ENCODE data around the gene CHTF18. TPM values are rescaled to one million over a fixed set of nuclear protein-coding genes. Genes with fewer than 3 reads are reported as not detected.

The CHTF18 gene
- total and polyA plus RNA-seq, 4 donors, result 7.5 to 17.4 (median 14.9) TPM

DNA sequence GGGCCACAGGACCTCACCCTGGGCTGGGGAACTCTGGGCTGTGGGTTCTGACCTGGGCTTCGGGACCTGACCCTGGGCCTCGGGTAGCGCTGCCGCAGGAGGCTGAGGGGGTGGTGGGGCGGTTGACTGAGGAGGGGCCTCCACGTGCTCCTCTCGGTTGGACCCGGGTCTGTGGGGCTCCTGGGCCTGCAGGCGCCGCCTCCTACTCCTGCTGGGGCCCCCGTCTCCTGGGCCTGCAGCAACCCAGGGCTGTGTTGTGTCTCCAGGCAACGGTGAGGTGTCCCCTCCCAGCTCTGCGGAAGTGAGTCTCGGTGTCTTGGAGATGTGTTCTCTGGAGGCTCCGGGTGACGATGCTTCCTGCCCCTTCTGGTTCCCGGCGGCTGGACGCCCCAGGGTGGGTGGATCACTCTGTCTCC is 53.6 kb downstream of the CHTF18 start:
- H3K4me1 ChIP-seq (ENCODE audit: control insufficient read depth in 5 of 5, insufficient read depth in 5 of 5, low read length in 5 of 5), result no peaks in the 10 kb centered on the region
- no peak for TF ChIP-seq CTCF (IDR thresholded peaks at IDR 0.05; ENCODE audit: control extremely low read depth, extremely low read depth)
- H3K27ac ChIP-seq (ENCODE audit: low read depth in 1 of 2, low read length in 1 of 2), result no peak overlapping the region
- H3K36me3 ChIP-seq (ENCODE audit: control insufficient read depth in 4 of 4, insufficient read depth in 4 of 4, low read length in 4 of 4), result no peaks in the 10 kb centered on the region
- no peak for ATAC-seq (ENCODE audit: insufficient read depth, low FRiP score)
- no peaks in the 10 kb centered on the region for H3K27me3 ChIP-seq (ENCODE audit: control insufficient read depth in 3 of 3, insufficient read depth in 3 of 3, low read length in 2 of 3)
- H3K9me3 ChIP-seq (ENCODE audit: control insufficient read depth in 4 of 4, insufficient read depth in 3 of 4, low read length in 3 of 4), result no peaks in the 10 kb centered on the region
- no peak overlapping the region for H3K9ac ChIP-seq (ENCODE audit: insufficient read depth in 1 of 2, low read length in 2 of 2)
- peak; percentile 66 to 74 (median 68) for DNase-seq
- WGBS, 2 donors, result 51 to 70% methylated on average over 19 of the region's 19 CpGs
- no peak overlapping the region for H3K4me3 ChIP-seq

- Histone ChIP-seq H3K36me3 (ENCODE audit: control insufficient read depth in 4 of 4, insufficient read depth in 4 of 4, low read length in 4 of 4) (no peaks in the 10 kb centered on the region), H3K9ac (ENCODE audit: insufficient read depth in 1 of 2, low read length in 2 of 2) (no peak overlapping the region), H3K9me3 (ENCODE audit: control insufficient read depth in 4 of 4, insufficient read depth in 3 of 4, low read length in 3 of 4) (peaks cover 0 to under 1% (median 0%) of the 10 kb centered on the region in 4 donors), H3K4me1 (ENCODE audit: control insufficient read depth in 5 of 5, insufficient read depth in 5 of 5, low read length in 5 of 5) (no peaks in the 10 kb centered on the region), H3K27ac (ENCODE audit: low read depth in 1 of 2, low read length in 1 of 2) (no peak overlapping the region), H3K27me3 (ENCODE audit: control insufficient read depth in 3 of 3, insufficient read depth in 3 of 3, low read length in 2 of 3) (no peaks in the 10 kb centered on the region), H3K4me3 (no peak overlapping the region)
- 82 to 86% methylated on average over 33 of the region's 33 CpGs for whole genome bisulfite sequencing, 2 donors
- TF ChIP-seq CTCF (IDR thresholded peaks at IDR 0.05; ENCODE audit: control extremely low read depth, extremely low read depth), result no peak
- DNase-seq (no peak), ATAC-seq (ENCODE audit: insufficient read depth, low FRiP score) (no peak)
Measured at GRCh38 chr16:842711-843560, 54.5 kb downstream of the CHTF18 start.

DNA sequence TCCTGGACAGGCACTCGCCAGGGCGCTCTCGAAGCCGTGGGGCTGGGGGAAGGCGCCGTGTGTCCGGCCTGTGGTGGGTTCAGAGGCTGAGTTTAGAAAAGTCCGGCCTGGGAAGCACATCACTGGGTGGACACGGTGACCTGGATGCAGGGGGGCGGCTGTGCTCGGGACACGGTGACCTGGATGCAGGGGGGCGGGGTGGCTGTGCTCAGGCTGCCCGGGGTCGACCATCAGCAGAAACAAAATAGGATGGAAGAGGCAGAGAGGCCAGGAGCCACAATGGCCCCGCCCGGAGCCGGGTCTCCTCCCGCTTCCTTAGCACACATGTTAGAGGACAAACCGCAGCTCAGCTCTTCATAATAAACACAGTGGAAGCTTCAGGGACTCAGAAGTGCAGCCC is 55.4 kb downstream of the CHTF18 start:
- H3K27me3 ChIP-seq (ENCODE audit: control insufficient read depth in 3 of 3, insufficient read depth in 3 of 3, low read length in 2 of 3), result no peaks in the 10 kb centered on the region
- TF ChIP-seq CTCF (IDR thresholded peaks at IDR 0.05; ENCODE audit: control extremely low read depth, extremely low read depth), result no peak
- no peak overlapping the region for H3K4me3 ChIP-seq
- ATAC-seq (ENCODE audit: insufficient read depth, low FRiP score) (no peak), DNase-seq (no peak)
- 90% methylated on average over 20 of the region's 20 CpGs for WGBS, 2 donors
- no peak overlapping the region for H3K9ac ChIP-seq (ENCODE audit: insufficient read depth in 1 of 2, low read length in 2 of 2)
- H3K27ac ChIP-seq (ENCODE audit: low read depth in 1 of 2, low read length in 1 of 2), result no peak overlapping the region
- peaks cover 0 to 4% (median 0%) of the 10 kb centered on the region in 4 donors for H3K9me3 ChIP-seq (ENCODE audit: control insufficient read depth in 4 of 4, insufficient read depth in 3 of 4, low read length in 3 of 4)
- no peaks in the 10 kb centered on the region for H3K36me3 ChIP-seq (ENCODE audit: control insufficient read depth in 4 of 4, insufficient read depth in 4 of 4, low read length in 4 of 4)
- no peaks in the 10 kb centered on the region for H3K4me1 ChIP-seq (ENCODE audit: control insufficient read depth in 5 of 5, insufficient read depth in 5 of 5, low read length in 5 of 5)

Data from lung (tissue), 12 donors.